GM10266 (cell line): Measurements from ENCODE around the gene TRIM8.

Experiments used
- DNase-seq: peaks from one replicate; pipeline ENCODE4 v3.0.0; 2012; ENCODE audit errors: extremely low spot score
- CTCF ChIP-seq: IDR thresholded peaks from 2 replicates; pipeline ENCODE4 v1.5.1; 2012; ENCODE audit warnings: mild to moderate bottlenecking, low read depth; ENCODE audit not compliant: control insufficient read depth, insufficient read depth; ENCODE audit errors: missing control alignments

Gene TRIM8

GRCh38 chr10:102614888-102615287, 29.4 kb upstream of the TRIM8 start:
- TF ChIP-seq CTCF: no peak
- DNase-seq: no peak

- no peak for DNase-seq
- no peak for TF ChIP-seq CTCF
Observed at GRCh38 chr10:102615361-102615760, 28.9 kb upstream of the TRIM8 start.

GRCh38 chr10:102616066-102616770, 28.1 kb upstream of the TRIM8 start:
- TF ChIP-seq CTCF: no peak
- peak; percentile 78 for DNase-seq

- no peak for DNase-seq
- no peak for TF ChIP-seq CTCF
Observed at GRCh38 chr10:102617041-102617440, 27.2 kb upstream of the TRIM8 start.

GRCh38 chr10:102617816-102618215, 26.5 kb upstream of the TRIM8 start:
- no peak for DNase-seq
- no peak for TF ChIP-seq CTCF

- no peak for TF ChIP-seq CTCF
- no peak for DNase-seq
Observed at GRCh38 chr10:102619281-102619981, 24.8 kb upstream of the TRIM8 start.

GRCh38 chr10:102620138-102620590, 24.1 kb upstream of the TRIM8 start:
- no peak for TF ChIP-seq CTCF
- no peak for DNase-seq
